Bronchial epithelial cell (primary cell): Measurements from ENCODE around the gene BOD1L2. TPM values are rescaled to one million over a fixed set of nuclear protein-coding genes. Genes with fewer than 3 reads are reported as not detected.

ENCODE experiments used
- DNase-seq: peaks from one replicate; pipeline ENCODE4 v3.0.0-alpha.2; 2010; ENCODE audit warnings: low read depth
- FAIRE-seq: peaks from 2 replicates; lab custom pipeline; 2011; peaks lifted over from hg19 to GRCh38; lab: Jason Lieb, UNC
- H3K27me3 ChIP-seq: 2 replicates; pipeline ENCODE4 v1.5.1; 2011; ENCODE audit warnings: low read length; ENCODE audit not compliant: control insufficient read depth, insufficient read depth
- H3K36me3 ChIP-seq: 2 replicates; pipeline ENCODE4 v1.5.1; 2011; ENCODE audit warnings: low read length; ENCODE audit not compliant: control insufficient read depth, insufficient read depth
- H3K4me3 ChIP-seq: 2 replicates; pipeline ENCODE4 v1.5.1; 2011; ENCODE audit warnings: mild to moderate bottlenecking, low read depth, low read length, control low read depth
- CTCF ChIP-seq: IDR thresholded peaks from 2 replicates; pipeline ENCODE4 v1.5.1; 2011; ENCODE audit warnings: mild to moderate bottlenecking, moderate library complexity, low read length, control low read depth, inconsistent platforms; ENCODE audit not compliant: insufficient read depth, severe bottlenecking
- total RNA-seq: library from RNA; depleted of rRNA; stranded (reverse); fragments of >200 nt; gene quantifications from 2 replicates; pipeline ENCODE4 v1.2.1, GENCODE V29; 2014

BOD1L2 gene
- total RNA-seq, 1 donor from 2014 or later = not detected

GRCh38 chr18:57121542-57122112 is 25.3 kb upstream of the BOD1L2 start:
- H3K27me3 ChIP-seq = no peaks in the 10 kb centered on the region
- no peak for FAIRE-seq
- no peak for TF ChIP-seq CTCF

GRCh38 chr18:57122936-57123510 is 23.9 kb upstream of the BOD1L2 start:
- Histone ChIP-seq H3K4me3 (no peak overlapping the region), H3K36me3 (no peaks in the 10 kb centered on the region), H3K27me3 (no peaks in the 10 kb centered on the region)
- DNase-seq (no peak), FAIRE-seq (no peak)
- no peak for TF ChIP-seq CTCF

More at GRCh38 chr18:57121542-57122112, 25.3 kb upstream of the BOD1L2 start:
- H3K4me3 ChIP-seq = no peak overlapping the region
- H3K36me3 ChIP-seq = no peaks in the 10 kb centered on the region
- DNase-seq = no peak

DNA sequence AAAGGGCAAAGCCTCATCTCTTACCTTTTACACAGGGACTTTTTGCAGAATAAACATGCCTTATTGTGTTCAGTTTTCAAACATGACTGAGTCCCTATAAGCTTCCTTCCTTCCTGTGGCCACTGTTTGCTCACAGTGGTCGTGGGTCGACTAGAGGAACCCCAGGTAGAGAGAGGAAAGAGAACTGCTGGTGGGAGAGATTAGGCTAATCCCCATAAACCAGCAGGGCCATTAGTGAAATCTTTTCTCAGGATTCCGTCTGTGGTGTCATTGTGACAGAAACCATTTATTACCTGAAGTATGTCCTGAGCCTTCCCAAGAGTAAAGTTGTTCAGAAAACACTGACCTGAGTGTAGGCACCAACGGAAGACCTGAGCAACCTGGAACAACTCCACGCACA is 21.3 kb upstream of the BOD1L2 start:
- no peak overlapping the region for H3K4me3 ChIP-seq
- H3K27me3 ChIP-seq = no peaks in the 10 kb centered on the region
- H3K36me3 ChIP-seq = no peaks in the 10 kb centered on the region
- FAIRE-seq = no peak
- DNase-seq = no peak
- TF ChIP-seq CTCF = no peak

DNA sequence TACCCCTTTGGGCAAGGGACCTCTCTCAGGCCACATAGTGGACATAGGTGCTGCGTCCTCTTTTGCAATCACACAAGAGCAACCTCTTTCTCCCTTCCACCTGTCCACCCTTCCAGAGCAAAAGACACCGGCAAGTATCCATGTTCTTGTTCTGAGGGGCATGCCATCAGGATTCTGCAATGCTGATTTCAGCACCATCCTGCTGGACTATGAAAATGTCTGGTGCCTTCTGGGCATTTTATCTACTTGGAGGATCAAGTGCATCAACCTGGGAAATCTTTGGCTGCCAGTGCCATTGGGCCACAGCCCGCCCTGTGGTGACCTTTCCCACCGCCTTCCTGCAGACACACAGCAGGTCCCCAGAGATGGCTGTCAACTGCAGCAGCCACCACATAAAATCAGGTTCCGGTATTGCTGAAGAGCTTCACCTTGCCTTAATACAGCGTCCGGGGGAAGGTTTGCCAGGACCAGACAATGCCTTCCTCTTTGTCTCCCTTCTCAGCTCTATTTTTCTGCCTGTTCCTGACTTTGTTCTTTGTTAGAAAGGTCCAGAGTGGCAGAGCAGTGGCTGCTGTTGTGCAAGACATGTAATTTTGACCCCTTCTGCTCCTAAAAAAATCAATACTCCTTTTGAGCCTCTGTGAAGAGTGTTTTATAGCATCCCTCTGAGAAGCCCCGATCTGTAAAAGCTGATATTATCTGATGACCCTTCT is 18.5 kb upstream of the BOD1L2 start:
- no peak overlapping the region for H3K4me3 ChIP-seq
- H3K36me3 ChIP-seq = no peaks in the 10 kb centered on the region
- DNase-seq (no peak), FAIRE-seq (no peak)
- TF ChIP-seq CTCF = no peak
- H3K27me3 ChIP-seq = no peaks in the 10 kb centered on the region

DNA sequence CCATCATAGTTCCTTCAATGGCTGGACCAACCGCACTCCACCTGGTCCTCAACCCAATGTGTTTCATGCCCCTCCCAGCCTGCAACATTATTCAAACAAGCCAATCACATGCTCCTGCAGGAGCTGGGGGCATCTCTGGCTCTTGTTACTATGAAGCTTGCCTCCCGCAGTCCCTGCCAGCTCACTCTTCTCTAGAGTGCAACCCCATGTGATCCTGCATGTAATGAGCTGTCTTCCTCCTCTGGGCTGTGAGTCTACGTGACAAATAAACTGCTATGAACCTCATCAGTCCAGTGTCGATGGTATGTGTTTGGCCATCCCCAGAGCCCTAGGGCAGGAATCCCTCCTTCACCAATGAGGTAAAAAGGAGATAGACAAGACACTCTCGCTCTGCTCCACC is 15.8 kb upstream of the BOD1L2 start:
- FAIRE-seq = no peak
- H3K27me3 ChIP-seq = no peaks in the 10 kb centered on the region
- no peak for TF ChIP-seq CTCF
- DNase-seq = no peak
- no peaks in the 10 kb centered on the region for H3K36me3 ChIP-seq
- no peak overlapping the region for H3K4me3 ChIP-seq
